ENCODE measurements around the gene FKBP1B. TPM values are rescaled to one million over a fixed set of nuclear protein-coding genes. Genes with fewer than 3 reads are reported as not detected.
"Not testable (repeated sequence)": the region's sequence is repeated elsewhere in the genome, so short reads cannot be mapped to it uniquely, and the experiment has no call there.

FKBP1B gene
- total RNA-seq, 1 experiment from 2014 or later: 15.1 TPM

- Histone ChIP-seq H3K27ac (peak within 1 kb of the TSS; percentile 46), H3K9me3 (replicated peaks) (no peaks in the 10 kb centered on the region), H3K36me3 (peaks cover 12% of the 10 kb centered on the region), H3K27me3 (replicated peaks) (no peaks in the 10 kb centered on the region), H3K4me1 (replicated peaks) (peaks cover 18% of the 10 kb centered on the region), H3K4me3 (peak within 1 kb of the TSS; percentile 50)
- peak; percentile 92 to 97 for DNase-seq (ENCODE audit: low read depth in 1 of 2, low spot score in 2 of 2)
Measured at GRCh38 chr2:24084386-24085199, 35.1 kb downstream of the FKBP1B start, which contains the start of gene TP53I3. Gene TP53I3 (minus strand): TSS chr2:24084834. CDS start chr2:24084326, 508 bp downstream.

- no peak for DNase-seq (ENCODE audit: low read depth in 1 of 2, low spot score in 2 of 2)
- H3K36me3 ChIP-seq: peaks cover 12% of the 10 kb centered on the region
- H3K27ac ChIP-seq: peak overlapping the region; percentile 46
- no peaks in the 10 kb centered on the region for H3K27me3 ChIP-seq (replicated peaks)
- H3K4me3 ChIP-seq: peak overlapping the region; percentile 50
- no peaks in the 10 kb centered on the region for H3K9me3 ChIP-seq (replicated peaks)
- H3K4me1 ChIP-seq (replicated peaks): peaks cover 18% of the 10 kb centered on the region
Measured at GRCh38 chr2:24085200-24085489, 35.6 kb downstream of the FKBP1B start.

GRCh38 chr2:24086241-24086640 lies 36.7 kb downstream of the FKBP1B start:
- Histone ChIP-seq H3K36me3 (peaks cover 12% of the 10 kb centered on the region), H3K9me3 (replicated peaks) (no peaks in the 10 kb centered on the region), H3K27ac (no peak overlapping the region), H3K27me3 (replicated peaks) (no peaks in the 10 kb centered on the region), H3K4me3 (no peak overlapping the region), H3K4me1 (replicated peaks) (peaks cover 18% of the 10 kb centered on the region)
- DNase-seq (ENCODE audit: low read depth in 1 of 2, low spot score in 2 of 2): no peak

- no peak overlapping the region for H3K4me3 ChIP-seq
Measured at GRCh38 chr2:24087032-24087431, 37.5 kb downstream of the FKBP1B start.

GRCh38 chr2:24088821-24089359 lies 39.3 kb downstream of the FKBP1B start:
- Histone ChIP-seq H3K9me3 (replicated peaks) (no peaks in the 10 kb centered on the region), H3K36me3 (no peaks in the 10 kb centered on the region), H3K4me3 (no peak overlapping the region), H3K4me1 (replicated peaks) (peaks cover 10% of the 10 kb centered on the region), H3K27ac (no peak overlapping the region), H3K27me3 (replicated peaks) (no peaks in the 10 kb centered on the region)
- DNase-seq (ENCODE audit: low read depth in 1 of 2, low spot score in 2 of 2): no peak

More at GRCh38 chr2:24087032-24087431, 37.5 kb downstream of the FKBP1B start:
- Histone ChIP-seq H3K9me3 (replicated peaks) (no peaks in the 10 kb centered on the region), H3K4me1 (replicated peaks) (peaks cover 18% of the 10 kb centered on the region), H3K27me3 (replicated peaks) (no peaks in the 10 kb centered on the region), H3K36me3 (peaks cover 12% of the 10 kb centered on the region), H3K27ac (no peak overlapping the region)
- no peak for DNase-seq (ENCODE audit: low read depth in 1 of 2, low spot score in 2 of 2)

DNA sequence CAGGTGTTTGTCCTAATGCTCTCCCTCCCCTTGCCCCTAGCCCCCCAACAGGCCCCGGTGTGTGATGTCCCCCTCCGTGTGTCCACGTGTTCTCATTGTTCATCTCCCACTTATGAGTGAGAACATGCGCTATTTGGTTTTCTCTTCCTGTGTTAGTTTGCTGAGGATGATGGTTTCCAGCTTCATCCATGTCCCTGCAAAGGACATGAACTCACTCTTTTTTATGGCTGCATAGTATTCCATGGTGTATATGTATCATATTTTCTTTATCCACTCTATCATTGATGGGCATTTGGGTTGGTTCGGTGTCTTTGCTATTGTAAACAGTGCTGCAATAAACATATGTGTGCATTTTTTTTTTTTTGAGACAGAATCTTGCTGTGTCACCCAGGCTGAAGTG lies 43.7 kb downstream of the FKBP1B start:
- not testable (repeated sequence) for H3K27ac ChIP-seq; H3K4me1 ChIP-seq (replicated peaks); H3K36me3 ChIP-seq; H3K27me3 ChIP-seq (replicated peaks); H3K9me3 ChIP-seq (replicated peaks); DNase-seq (ENCODE audit: low read depth in 1 of 2, low spot score in 2 of 2); H3K4me3 ChIP-seq

- H3K27me3 ChIP-seq (replicated peaks); H3K27ac ChIP-seq; H3K4me3 ChIP-seq; DNase-seq (ENCODE audit: low read depth in 1 of 2, low spot score in 2 of 2); H3K36me3 ChIP-seq; H3K4me1 ChIP-seq (replicated peaks); H3K9me3 ChIP-seq (replicated peaks): not testable (repeated sequence)
Measured at GRCh38 chr2:24095171-24095677, 45.7 kb downstream of the FKBP1B start.

DNA sequence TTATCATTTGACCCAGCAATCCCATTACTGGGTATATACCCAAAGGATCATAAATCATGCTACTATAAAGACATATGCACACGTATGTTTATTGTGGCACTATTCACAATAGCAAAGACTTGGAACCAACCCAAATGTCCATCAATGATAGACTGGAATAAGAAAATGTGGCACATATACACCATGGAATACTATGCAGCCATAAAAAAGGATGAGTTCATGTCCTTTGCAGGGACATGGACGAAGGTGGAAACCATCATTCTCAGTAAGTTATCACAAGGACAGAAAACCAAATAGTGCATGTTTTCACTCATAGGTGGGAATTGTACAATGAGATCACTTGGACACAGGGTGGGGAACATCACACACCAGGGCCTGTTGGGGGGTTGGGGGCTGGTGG lies 51.2 kb downstream of the FKBP1B start:
- not testable (repeated sequence) for H3K4me3 ChIP-seq; DNase-seq (ENCODE audit: low read depth in 1 of 2, low spot score in 2 of 2); H3K4me1 ChIP-seq (replicated peaks)

GRCh38 chr2:24101992-24102391 lies 52.5 kb downstream of the FKBP1B start:
- Histone ChIP-seq H3K36me3 (no peaks in the 10 kb centered on the region), H3K9me3 (replicated peaks) (no peaks in the 10 kb centered on the region), H3K4me1 (replicated peaks) (no peaks in the 10 kb centered on the region), H3K27me3 (replicated peaks) (no peaks in the 10 kb centered on the region), H3K27ac (no peak overlapping the region), H3K4me3 (no peak overlapping the region)
- no peak for DNase-seq (ENCODE audit: low read depth in 1 of 2, low spot score in 2 of 2)

More for the DNA sequence above, 51.2 kb downstream of the FKBP1B start:
- H3K36me3 ChIP-seq; H3K27ac ChIP-seq; H3K27me3 ChIP-seq (replicated peaks); H3K9me3 ChIP-seq (replicated peaks): not testable (repeated sequence)

- Histone ChIP-seq H3K9me3 (replicated peaks) (no peaks in the 10 kb centered on the region), H3K4me3 (no peak overlapping the region), H3K27ac (no peak overlapping the region), H3K36me3 (no peaks in the 10 kb centered on the region), H3K27me3 (replicated peaks) (no peaks in the 10 kb centered on the region), H3K4me1 (replicated peaks) (no peaks in the 10 kb centered on the region)
- no peak for DNase-seq (ENCODE audit: low read depth in 1 of 2, low spot score in 2 of 2)
Measured at GRCh38 chr2:24102677-24103076, 53.1 kb downstream of the FKBP1B start.

DNA sequence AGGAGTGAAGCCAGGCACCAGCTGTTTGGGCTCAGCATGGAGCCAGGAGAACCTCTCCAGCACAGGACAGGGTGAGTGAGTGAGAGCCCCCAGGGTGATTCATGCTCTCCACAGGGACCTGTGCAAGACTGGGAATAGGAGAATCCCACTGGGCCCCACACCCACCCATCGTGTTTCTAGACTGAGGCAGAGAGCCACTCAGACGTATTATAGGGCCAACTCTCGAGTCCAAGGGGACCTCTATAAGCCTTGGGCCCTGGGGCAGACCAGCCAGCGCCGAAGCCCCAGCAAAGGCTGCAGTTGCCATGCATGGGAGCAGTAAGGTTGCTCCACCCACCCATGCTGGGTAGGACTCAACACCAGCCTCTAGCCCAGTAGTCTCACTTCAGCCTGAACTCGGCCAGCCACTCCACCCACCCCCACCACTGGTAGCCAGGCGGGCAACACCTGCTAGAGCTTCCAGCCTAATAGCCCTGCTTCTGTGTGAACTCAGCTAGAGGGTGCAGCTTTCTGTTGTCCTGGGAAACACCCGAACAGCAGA lies 54.6 kb downstream of the FKBP1B start:
- Histone ChIP-seq H3K27me3 (replicated peaks) (no peaks in the 10 kb centered on the region), H3K4me3 (no peak overlapping the region), H3K36me3 (no peaks in the 10 kb centered on the region), H3K27ac (no peak overlapping the region), H3K4me1 (replicated peaks) (no peaks in the 10 kb centered on the region), H3K9me3 (replicated peaks) (no peaks in the 10 kb centered on the region)
- DNase-seq (ENCODE audit: low read depth in 1 of 2, low spot score in 2 of 2): no peak

- H3K9me3 ChIP-seq (replicated peaks): no peaks in the 10 kb centered on the region
- DNase-seq (ENCODE audit: low read depth in 1 of 2, low spot score in 2 of 2): no peak
- no peak overlapping the region for H3K27ac ChIP-seq
- no peak overlapping the region for H3K4me3 ChIP-seq
- no peaks in the 10 kb centered on the region for H3K4me1 ChIP-seq (replicated peaks)
- no peaks in the 10 kb centered on the region for H3K27me3 ChIP-seq (replicated peaks)
- H3K36me3 ChIP-seq: no peaks in the 10 kb centered on the region
Measured at GRCh38 chr2:24104906-24105305, 55.4 kb downstream of the FKBP1B start.

GRCh38 chr2:24105816-24106215 lies 56.3 kb downstream of the FKBP1B start:
- Histone ChIP-seq H3K27ac (no peak overlapping the region), H3K27me3 (replicated peaks) (no peaks in the 10 kb centered on the region), H3K4me1 (replicated peaks) (no peaks in the 10 kb centered on the region), H3K4me3 (no peak overlapping the region), H3K9me3 (replicated peaks) (no peaks in the 10 kb centered on the region), H3K36me3 (no peaks in the 10 kb centered on the region)
- no peak for DNase-seq (ENCODE audit: low read depth in 1 of 2, low spot score in 2 of 2)

GRCh38 chr2:24106786-24107185 lies 57.2 kb downstream of the FKBP1B start:
- no peak for DNase-seq (ENCODE audit: low read depth in 1 of 2, low spot score in 2 of 2)
- Histone ChIP-seq H3K27ac (no peak overlapping the region), H3K4me3 (no peak overlapping the region), H3K4me1 (replicated peaks) (no peaks in the 10 kb centered on the region), H3K36me3 (no peaks in the 10 kb centered on the region), H3K27me3 (replicated peaks) (no peaks in the 10 kb centered on the region), H3K9me3 (replicated peaks) (no peaks in the 10 kb centered on the region)
